Uterus (tissue), 2 donors: Measurements from ENCODE around the gene C16orf82.

Experiments
- CTCF ChIP-seq, 4 experiments: fragments of 200-600 bp in 2 of 4; fragments of 450-650 bp in 2 of 4; sonication (generic) in 2 of 4; IDR thresholded peaks; one replicate each; pipeline ENCODE4 v1.5.1; 2016 to 2019; ENCODE audit warnings: antibody characterized with exemption in 4 of 4, mild to moderate bottlenecking in 2 of 4, moderate library complexity in 1 of 4
- POLR2A ChIP-seq, 2 donors: fragments of 450-650 bp; IDR thresholded peaks; one replicate each; pipeline ENCODE4 v1.6.1; 2016; ENCODE audit warnings: antibody characterized with exemption in 2 of 2, mild to moderate bottlenecking in 1 of 2, moderate library complexity in 1 of 2

- TF ChIP-seq CTCF (IDR thresholded peaks at IDR 0.05): no peak
- no peak for TF ChIP-seq POLR2A (IDR thresholded peaks at IDR 0.05)
Observed at GRCh38 chr16:27102701-27103575, 36.2 kb downstream of the C16orf82 start.
